HG03521 (cell line): ENCODE results near the gene PINLYP.
"Not testable (repeated sequence)": the region's sequence is repeated elsewhere in the genome, so short reads cannot be mapped to it uniquely, and the experiment has no call there.

Source experiments
- ATAC-seq: cut with Tn5 transposase; IDR thresholded peaks from one replicate; pipeline ENCODE4 v1.9.1; 2021; ENCODE audit warnings: mild to moderate bottlenecking, moderate library complexity; ENCODE audit not compliant: unreplicated experiment

The PINLYP gene

DNA sequence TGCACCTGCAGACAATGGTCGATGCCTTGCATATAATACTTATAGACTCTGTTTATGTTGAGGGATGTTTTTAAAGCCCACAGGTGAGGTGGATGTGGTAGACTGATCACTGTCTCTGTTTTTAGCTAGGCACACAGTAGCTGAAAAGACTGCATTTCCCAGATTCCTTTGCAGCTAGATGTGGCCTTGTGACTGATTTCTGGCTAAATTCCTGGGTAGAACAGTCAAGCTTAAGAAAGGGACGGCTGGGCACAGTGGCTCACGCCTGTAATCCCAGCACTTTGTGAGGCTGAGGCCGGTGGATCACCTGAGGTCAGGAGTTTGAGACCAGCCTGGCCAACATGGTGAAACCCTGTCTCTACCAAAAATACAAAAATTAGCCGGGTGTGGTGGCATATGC is 24.7 kb downstream of the PINLYP start:
- not testable (repeated sequence) for ATAC-seq

DNA sequence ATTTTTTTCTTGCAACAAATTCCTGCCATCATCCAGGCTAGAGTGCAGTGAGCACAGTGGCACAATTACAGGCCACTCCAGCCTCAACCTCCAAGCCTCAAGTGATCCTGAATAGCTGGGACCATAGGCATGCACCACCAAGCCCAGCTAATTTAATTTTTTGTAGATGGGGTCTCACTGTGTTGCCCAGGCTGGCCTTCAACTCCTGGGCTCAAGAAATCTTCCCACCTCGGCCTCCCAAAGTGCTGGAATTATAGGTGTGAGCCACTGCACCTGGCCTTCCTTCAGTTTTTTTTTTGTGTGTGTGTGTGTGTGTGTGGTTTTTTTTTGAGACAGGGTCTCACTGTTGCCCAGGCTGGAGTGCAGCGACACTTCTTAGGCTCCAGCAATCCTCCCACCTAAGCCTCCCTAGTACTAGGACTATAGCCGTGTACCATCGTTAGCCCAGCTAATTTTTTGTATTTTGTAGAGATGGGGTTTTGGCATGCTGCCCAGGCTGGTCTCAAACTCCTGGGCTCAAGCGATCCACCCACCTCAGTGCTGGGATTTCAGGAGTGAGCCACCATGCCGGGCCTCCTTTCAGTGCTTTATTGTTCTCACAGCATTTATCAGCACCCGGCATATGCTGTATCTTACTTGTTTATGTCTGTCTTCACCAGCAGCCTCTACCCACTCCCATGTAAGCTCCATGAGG is 30.4 kb downstream of the PINLYP start:
- ATAC-seq = no peak

GRCh38 chr19:43606569-43607229 is 31.1 kb downstream of the PINLYP start:
- ATAC-seq = no peak

DNA sequence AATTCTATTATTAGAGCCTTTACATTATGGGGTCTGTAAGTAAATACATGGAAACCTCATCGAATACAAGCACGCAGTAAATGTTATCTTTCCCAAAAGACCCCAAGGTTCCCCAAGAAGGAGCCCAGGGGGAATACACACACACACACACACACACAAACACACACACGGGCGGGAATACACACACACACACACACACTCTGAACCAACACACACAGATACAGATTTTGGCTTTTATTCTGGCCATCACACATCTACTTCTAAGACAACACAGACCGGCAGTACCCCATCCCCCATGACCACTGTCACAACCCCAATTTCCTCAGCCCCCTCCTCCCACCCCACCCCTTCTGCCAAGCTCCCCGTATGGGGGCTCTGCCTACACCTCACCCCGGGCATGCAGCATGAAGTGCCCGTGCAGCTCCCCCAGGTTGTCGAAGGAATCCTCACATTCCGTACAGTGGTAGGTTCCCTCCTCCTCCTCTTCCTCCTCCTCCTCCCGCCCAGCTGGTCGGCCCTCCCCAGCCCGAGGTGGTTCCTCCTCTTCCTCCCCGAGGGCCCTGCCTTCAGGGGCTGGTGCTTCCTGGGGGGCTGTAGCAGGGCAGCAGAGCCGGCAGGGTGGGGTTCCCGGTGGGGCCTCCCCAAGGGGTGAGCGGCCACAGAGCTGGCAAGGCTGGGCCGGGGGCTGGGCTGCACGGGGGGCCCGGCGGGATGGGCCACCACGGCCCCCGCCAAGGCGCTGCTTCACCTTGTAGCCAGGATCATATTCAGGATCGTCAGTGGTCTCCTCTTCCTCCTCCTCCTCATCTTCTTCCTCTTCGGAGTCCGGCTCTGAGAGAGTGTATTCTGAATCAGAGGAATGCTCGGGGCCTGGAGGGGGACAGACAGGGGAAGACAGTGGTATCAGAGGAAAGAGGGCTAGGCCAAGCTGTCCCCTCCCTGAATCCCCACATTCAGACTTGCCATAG is 31.9 kb downstream of the PINLYP start:
- no peak for ATAC-seq

DNA sequence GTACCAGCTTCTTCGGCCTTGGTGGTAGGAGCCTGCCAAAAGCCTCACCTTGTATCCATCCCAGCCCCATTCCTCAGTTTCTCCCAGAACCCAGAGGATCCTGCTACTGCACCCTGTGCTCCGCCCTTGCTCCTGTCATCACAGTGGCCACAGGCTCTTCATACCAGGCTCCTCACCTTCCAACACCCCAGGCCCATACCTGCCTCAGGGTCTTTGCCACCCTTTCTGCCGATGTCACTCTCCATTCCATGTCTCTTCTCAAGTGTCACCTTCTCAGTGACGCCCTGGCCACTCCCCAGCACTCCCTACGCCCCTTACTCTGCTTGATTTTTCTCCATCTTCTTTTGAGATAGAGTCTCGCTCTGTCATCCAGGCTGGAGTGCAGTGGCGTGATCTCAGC is 34.3 kb downstream of the PINLYP start:
- ATAC-seq = no peak

GRCh38 chr19:43610493-43610892 is 34.9 kb downstream of the PINLYP start:
- no peak for ATAC-seq

DNA sequence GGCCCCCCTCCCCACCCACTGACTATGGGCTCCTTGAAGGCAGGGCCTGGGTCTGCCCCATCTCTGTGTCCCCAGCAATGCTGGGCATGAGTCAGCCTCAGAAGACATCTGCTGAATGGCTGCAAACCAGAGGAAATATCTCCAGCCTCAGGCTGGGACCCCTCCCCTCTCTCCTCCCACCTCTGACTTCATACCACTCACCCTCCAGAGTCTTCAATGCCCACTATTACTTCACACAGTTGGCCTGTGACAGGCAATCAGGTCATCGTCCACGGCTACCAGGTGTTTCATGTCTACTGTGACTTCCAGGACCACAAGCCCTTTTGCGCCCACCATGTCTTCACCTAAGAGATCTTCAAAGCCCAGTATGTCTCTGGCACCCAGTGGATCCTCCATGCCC is 36.2 kb downstream of the PINLYP start, which contains the start of gene SRRM5:
TSS of gene SRRM5 (plus strand) at position 301 of the 400 bp plus-strand sequence. CDS start at position 335, 34 bp downstream.
- ATAC-seq = no peak

GRCh38 chr19:43612374-43612773 is 36.8 kb downstream of the PINLYP start:
- ATAC-seq = no peak

- no peak for ATAC-seq
Measured at GRCh38 chr19:43616306-43616705, 40.7 kb downstream of the PINLYP start.

DNA sequence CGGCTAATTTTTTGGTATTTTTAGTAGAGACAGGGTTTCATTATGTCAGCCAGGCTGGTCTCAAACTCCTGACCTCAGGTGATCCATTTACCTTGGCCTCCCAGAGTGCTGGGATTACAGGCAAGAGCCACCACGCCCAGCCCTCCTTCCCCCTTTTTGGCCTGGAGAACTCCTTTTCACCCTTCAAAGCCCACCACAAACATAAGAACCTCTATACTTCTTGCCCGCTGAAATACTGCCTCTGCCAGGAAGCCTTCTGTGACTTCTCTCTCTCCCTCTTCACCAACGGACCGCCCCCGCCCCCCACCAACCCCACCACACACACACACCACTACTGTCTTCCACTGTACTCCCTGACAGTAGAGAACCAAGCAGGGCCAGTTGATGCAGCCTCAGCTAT is 41.4 kb downstream of the PINLYP start:
- ATAC-seq = no peak

DNA sequence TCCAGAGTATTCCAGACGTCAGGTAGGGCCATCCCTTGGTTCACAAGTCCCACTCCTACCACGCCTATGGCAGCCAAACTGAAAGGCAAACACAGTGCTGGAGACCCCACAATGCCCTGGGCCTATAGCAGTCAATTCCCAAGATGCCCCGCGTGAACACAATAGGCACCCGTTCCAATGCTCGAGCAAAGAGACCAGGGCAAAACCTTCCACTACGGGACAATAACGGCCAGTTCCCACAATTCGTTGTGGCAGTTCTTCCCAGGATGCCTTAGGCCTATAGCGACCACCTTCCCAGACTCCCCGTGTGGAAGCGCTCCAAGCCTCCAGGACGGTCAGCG is 43.3 kb downstream of the PINLYP start:
- peak; percentile 12 for ATAC-seq

DNA sequence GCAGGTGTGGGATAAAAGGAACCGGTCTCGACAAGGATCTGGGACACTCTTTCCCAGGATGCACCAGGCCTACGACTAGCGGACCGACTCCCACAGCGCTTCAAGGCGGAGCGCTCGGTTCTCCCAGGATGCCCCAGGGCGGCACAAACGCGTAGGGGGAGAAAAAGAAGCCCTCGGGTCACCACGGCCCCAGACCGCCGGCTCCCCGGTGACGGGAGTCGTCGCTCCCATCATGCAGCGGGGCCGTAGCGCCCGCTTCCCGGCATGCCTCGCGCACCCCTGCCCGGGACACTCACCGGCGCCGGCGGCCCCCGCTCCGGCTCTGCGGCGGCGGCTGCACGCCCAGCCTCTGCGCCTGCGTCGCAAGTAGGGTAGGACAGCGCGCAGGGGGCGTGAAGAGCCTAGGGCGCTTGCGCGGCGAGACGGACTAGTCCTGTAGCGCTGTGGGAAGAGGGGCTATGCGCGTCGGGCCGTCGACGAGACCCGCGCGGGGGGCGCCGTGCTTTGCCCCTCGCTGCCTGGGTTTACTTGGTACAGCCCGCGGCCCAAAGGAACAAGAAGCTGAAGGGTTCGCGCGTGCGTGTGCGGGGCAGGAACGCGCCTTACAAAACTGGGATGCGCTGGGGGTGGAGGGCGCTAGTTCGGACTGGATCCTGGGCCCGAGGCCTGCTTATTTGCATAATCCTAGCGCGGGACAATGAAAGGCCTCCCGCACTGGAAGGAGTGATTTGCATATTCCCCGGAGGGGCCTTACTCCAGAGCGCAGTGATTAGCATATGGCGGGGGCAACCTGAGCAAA is 43.9 kb downstream of the PINLYP start, which contains the start of gene ZNF428:
TSS of gene ZNF428 (minus strand) at position 368 of the 799 bp plus-strand sequence. CDS start 5,325 bp downstream, outside the sequence.
- peak; percentile 83 for ATAC-seq

- no peak for ATAC-seq
Measured at GRCh38 chr19:43620061-43621001, 44.7 kb downstream of the PINLYP start.

DNA sequence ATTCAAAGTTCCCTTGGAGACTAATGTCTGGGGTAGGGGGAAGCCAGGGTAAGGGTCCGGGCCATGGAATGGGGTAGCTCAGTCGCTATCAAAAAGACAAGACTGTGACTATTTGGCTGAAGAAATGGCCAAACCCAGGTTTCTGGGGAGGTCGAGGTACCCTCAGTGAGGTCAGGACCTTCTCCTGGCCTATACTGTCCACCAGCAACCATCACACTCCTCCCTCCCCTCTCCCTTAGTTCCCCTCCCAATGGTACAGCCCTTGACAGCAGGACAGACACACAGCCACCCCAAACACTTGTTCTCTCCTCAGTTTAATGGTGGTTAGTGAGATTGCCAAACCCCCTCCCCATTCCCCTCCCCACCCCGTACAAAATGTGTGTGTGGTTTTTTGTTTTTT is 46.5 kb downstream of the PINLYP start:
- no peak for ATAC-seq

DNA sequence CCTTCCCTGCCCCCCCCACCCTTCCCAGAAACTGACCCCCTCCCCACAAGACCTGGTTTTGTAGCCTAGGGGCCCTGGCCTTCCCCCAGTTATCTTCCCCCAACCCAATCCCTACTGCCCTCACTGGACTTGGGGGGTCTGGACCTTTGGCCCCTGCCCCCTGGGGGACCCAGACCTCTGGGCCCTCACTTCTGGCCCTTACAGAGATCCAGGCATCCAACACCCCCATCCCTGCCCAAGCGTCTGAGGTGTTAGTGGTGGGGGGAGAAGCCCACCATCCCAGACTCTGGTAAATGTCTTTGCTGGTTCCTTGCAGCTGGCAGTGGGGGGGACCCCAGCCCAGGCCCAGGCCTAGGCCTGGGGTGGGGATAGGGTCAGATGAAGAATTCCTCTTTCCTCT is 47.4 kb downstream of the PINLYP start:
- no peak for ATAC-seq

DNA sequence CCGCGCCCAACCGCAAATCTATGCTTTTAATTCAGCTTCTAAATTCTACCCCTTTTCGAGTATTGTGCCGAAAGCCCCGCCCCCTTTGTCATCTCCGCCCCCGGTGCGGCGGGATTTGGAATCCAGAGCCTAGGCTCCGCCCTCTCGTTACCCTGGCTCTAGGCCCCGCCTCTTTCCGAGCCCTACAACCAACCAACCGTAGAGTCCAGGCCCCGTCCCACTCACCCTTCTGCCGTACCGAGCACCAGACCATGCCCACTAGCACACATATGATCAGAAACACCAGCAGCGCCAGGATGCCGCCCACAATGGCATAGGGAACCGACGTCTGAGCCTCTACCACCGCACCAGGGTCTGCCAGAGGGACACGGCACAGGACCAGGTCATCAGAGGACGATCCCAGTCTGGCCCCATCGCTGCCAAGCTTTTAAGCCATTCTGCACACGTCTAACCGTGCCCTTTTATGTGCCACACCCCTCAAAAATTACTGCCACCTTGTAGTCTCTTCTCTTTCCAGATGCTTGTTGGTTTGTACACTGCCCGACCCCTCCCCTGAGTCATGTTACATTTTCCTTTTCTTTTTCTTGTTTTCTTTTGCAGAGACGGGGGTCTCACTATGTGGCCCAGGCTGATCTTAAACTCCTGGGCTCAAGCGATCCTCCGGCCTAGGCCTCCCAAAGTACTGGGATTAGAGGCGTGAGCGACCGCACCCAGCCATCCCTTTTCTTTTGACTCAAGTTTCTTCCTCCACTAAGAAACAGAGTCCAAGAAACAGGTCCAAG is 48.5 kb downstream of the PINLYP start:
- no peak for ATAC-seq

DNA sequence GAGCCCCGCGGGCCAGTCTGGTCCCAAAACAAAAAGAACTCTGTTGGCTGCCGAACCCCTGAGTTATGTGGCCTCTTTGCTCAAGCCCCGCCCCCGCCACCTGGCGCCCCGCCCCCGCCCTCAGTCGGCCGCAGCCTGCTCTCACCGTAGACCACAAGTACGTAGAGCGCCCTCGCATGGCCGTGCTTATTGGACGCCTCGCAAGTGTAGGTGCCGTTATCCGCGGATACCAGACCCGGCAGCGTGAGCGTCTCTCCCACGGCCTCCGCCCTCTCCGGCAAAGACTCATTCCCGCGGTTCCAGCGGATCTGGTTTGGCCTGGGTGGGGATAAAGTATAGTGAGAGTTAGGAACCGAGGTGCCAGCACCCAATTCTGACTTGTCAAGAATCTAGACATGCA is 49.3 kb downstream of the PINLYP start:
- ATAC-seq = no peak

GRCh38 chr19:43625918-43626579 is 50.4 kb downstream of the PINLYP start:
- no peak for ATAC-seq
